HCT116 (cell line): Measurements from ENCODE around the gene C19orf38.

Experiments used
- CBX3 ChIP-seq: IDR thresholded peaks from 2 replicates; pipeline ENCODE4 v1.6.1; 2012; ENCODE audit warnings: low read depth
- CEBPB ChIP-seq: IDR thresholded peaks from 2 replicates; pipeline ENCODE4 v1.6.1; 2012; ENCODE audit warnings: low read depth
- CTCF ChIP-seq, 3 experiments: fragments of 200-600 bp in 1 of 3; sonication (generic) in 1 of 3; IDR thresholded peaks in 2 of 3; conservative IDR thresholded peaks in 1 of 3; 2 replicates each; pipeline ENCODE4 v1.5.1; 2012 to 2017; ENCODE audit warnings: low read depth in 2 of 3, low read length in 2 of 3, antibody characterized with exemption in 1 of 3, borderline replicate concordance in 1 of 3, control low read depth in 1 of 3, mild to moderate bottlenecking in 1 of 3, mixed read lengths in 1 of 3, mixed run types in 1 of 3, moderate library complexity in 1 of 3; ENCODE audit not compliant: insufficient read depth in 1 of 3
- EGR1 ChIP-seq: IDR thresholded peaks from 2 replicates; pipeline ENCODE4 v1.6.1; 2012; ENCODE audit warnings: low read depth
- EZH2 ChIP-seq: fragments of 200-600 bp; sonication (generic); IDR thresholded peaks from 2 replicates; pipeline ENCODE4 v1.6.1; 2017; ENCODE audit warnings: antibody characterized with exemption, mixed run types
- EZH2phosphoT487 ChIP-seq: fragments of 200-600 bp; IDR thresholded peaks from 2 replicates; pipeline ENCODE4 v1.6.1; 2018; ENCODE audit warnings: antibody characterized with exemption, borderline replicate concordance
- JUND ChIP-seq: IDR thresholded peaks from 2 replicates; pipeline ENCODE4 v1.6.1; 2012
- POLR2A ChIP-seq: IDR thresholded peaks from 2 replicates; pipeline ENCODE4 v1.7.0; 2011; ENCODE audit warnings: borderline replicate concordance; ENCODE audit not compliant: insufficient read depth, insufficient read length; ENCODE audit errors: extremely low read depth
- POLR2AphosphoS5 ChIP-seq: IDR thresholded peaks from 2 replicates; pipeline ENCODE4 v1.6.1; 2011; ENCODE audit warnings: mild to moderate bottlenecking, low read depth, low read length, moderate library complexity
- RAD21 ChIP-seq: IDR thresholded peaks from 2 replicates; pipeline ENCODE4 v1.6.1; 2012; ENCODE audit warnings: low read depth, mild to moderate bottlenecking
- REST ChIP-seq: IDR thresholded peaks from 2 replicates; pipeline ENCODE4 v1.6.1; 2012; ENCODE audit warnings: low read depth
- YY1 ChIP-seq: IDR thresholded peaks from 2 replicates; pipeline ENCODE4 v1.6.1; 2011; ENCODE audit warnings: low read length, low read depth, moderate library complexity, mild to moderate bottlenecking; ENCODE audit not compliant: insufficient replicate concordance; ENCODE audit errors: extremely low read depth
- TF ChIP-seq, protein P1 (sequence below): IDR thresholded peaks from 2 replicates; pipeline ENCODE4 v1.6.1; 2012

DNA sequence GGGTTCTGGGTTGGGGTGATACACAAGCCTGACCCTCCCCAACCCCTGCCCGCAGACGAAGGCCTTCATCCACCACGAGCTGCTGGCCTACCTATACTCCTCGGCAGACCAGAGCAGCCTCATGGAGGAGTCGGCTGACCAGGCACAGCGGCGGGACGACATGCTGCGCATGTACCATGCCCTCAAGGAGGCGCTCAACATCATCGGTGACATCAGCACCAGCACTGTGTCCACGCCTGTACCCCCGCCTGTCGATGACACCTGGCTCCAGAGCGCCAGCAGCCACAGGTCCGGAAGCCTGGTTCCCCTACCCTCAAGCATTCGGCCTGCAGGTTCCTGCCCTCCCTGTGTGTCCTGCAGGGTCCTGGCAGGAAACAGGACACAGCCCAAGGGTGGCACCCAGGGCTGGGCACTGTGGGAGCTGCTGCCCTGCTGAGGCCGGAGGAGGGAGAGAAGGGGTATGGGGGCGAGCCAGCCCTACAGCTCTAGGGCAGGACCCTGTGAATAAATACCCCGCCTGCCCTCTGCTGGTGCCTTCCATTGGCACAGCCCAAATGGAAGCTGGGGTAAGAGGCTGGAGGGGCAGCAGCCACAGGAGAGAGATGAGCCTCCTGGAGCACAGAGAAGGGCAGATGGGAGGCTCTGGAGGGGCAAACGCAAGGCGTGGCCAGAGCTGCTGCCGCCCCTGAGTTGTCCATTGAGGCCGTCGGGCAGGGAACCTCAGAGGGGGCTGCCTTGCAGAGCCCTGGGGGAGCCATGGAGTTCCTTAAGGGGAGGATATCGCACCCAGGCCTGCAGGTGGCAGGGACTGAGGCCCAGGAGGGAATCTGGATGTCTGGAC, 19.0 kb upstream of the C19orf38 start:
- peak in 2 of 3 experiments; percentile 26; a peak in 1 of 6 replicates for TF ChIP-seq CTCF (IDR thresholded peaks at IDR 0.05 in 2 of 3, conservative IDR thresholded peaks at IDR 0.05 in 1 of 3; ENCODE audit: borderline replicate concordance in 1 of 3, insufficient read depth in 1 of 3, low read depth in 2 of 3, low read length in 2 of 3)
- TF ChIP-seq POLR2AphosphoS5: no peak; the same call in 1 of the 2 replicates
- no peak for TF ChIP-seq EZH2
- no peak for TF ChIP-seq YY1
- TF ChIP-seq JUND: no peak
- TF ChIP-seq RAD21: peak; percentile 34; the same call in 1 of the 2 replicates
- TF ChIP-seq EGR1: no peak
- TF ChIP-seq, protein P1, sequence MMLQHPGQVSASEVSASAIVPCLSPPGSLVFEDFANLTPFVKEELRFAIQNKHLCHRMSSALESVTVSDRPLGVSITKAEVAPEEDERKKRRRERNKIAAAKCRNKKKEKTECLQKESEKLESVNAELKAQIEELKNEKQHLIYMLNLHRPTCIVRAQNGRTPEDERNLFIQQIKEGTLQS: no peak
- TF ChIP-seq CBX3: no peak
- no peak for TF ChIP-seq EZH2phosphoT487
- no peak for TF ChIP-seq POLR2A
- TF ChIP-seq REST: no peak
- no peak for TF ChIP-seq CEBPB
